Stimulated activated CD8-positive, alpha-beta memory T cell treated with anti-CD3 and anti-CD28 coated beads, Interleukin-4, amount 100 ng/mL, for 48 hours (primary cell): ENCODE results near the gene ETFA.
"Not testable (repeated sequence)": the region's sequence is repeated elsewhere in the genome, so short reads cannot be mapped to it uniquely, and the experiment has no call there.

Experiments used
- DNase-seq: peaks from one replicate; pipeline ENCODE4 v3.0.0-alpha.2; 2020

Gene ETFA

DNA sequence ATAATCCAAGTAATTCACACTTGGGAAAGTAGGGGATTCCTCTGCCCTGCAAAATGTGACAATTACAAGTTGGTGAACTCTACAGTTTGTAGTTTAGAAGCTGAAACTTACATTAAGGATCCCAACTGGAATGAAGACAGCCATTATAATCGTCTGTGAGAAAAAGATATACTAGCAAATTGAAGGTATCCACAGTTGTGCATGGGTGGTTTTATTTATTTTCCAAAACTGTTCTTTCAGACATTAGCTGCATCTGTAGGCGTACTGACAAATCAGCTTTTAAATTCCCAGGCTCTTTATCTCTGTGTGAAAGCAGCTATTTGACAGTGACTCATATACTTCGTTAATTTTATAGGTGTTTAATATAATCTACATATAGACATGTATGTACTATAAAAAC, 12.8 kb upstream of the ETFA start:
- no peak for DNase-seq

DNA sequence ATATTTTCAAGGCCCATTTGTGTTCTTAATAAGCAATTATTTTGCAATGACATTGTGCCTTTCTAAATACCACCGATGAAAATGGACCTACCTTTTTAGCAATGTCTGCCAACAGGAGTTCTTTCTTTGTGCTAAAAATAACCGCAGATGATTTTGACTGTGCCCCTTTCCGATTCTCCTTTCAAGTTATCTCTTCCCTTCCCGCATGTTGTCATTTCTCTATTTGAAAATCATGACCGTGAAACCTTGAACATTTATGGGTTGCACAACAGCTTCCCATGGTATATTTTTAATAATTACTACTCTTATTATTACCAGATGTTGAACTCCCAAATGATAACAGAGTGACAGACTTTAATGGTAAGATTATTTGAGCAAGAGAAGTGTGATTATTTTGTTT, 10.3 kb upstream of the ETFA start:
- no peak for DNase-seq

DNA sequence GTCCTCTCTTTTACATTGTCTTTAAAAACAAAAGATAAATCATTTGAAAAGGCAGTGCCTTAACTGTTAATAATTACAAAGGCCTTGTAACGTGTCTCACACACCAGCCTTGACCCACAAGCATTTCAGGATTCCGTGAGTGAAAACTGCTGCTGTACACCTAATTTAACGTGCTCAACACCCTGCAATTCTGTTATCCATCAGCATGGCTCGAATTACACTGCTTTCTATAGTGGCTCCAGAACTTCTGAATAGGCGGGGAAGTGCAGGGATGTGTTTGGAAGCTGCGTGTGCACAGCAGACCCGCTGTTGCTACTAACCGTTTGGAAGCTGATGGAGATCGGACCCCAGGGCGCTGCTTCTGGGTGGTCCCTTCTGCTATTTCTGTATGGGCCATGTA, 9.9 kb upstream of the ETFA start:
- no peak for DNase-seq

DNA sequence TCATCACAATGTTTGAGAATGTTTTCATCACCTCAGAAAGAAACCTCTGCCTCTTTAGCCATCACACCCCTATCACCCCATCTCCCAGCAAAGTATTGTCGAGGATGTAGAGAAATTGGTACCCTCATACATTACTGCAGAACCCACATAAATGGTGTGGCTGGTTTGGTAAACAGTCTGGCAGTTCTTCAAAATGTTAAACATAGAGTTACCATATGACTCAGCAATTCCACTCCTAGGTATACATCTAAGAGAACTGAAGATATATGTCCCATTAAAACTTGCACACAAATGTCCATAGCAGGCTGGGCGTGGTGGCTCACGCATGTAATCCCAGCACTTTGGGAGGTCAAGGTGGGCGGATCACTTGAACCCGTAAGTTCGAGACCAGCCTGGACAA, 8.7 kb upstream of the ETFA start:
- DNase-seq, result no peak

DNA sequence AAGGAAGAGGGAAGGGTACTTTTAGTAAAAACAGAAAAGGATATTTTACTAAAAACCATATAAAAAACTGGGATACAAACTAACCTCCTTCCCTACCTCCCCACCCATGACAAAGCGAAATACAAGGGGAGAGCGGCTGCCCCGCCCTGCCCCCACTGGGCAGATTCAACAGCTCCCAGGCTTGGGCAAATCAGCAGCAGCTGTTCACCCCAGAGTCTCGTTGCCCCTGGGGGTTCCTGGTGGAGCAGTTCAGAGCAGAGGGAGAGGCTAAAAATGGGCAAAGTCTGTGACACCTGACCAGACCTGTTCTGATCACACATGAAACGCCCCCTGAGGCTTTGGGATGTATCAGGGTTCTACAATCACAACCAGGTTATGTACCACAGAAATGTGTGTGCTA, 2.5 kb upstream of the ETFA start:
- no peak for DNase-seq

DNA sequence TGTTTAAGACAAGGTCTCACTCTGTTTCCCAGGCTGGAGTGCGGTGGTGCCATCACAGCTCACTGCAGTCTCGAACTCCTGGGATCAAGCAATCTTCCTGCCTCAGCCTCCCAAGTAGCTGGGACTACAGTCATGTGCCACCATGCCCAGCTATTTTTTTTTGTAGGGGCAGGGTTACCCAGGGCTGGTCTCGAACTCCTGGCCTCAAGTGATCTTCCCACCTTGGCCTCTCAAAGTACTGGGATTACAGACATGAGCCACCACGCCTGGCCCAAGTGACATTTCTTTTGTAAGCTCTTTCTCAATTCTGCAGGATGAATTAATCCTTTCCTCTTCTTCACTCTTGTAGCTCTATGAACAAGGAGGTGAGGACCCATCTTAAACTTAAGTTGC, 1.9 kb upstream of the ETFA start:
- DNase-seq, result not testable (repeated sequence)

DNA sequence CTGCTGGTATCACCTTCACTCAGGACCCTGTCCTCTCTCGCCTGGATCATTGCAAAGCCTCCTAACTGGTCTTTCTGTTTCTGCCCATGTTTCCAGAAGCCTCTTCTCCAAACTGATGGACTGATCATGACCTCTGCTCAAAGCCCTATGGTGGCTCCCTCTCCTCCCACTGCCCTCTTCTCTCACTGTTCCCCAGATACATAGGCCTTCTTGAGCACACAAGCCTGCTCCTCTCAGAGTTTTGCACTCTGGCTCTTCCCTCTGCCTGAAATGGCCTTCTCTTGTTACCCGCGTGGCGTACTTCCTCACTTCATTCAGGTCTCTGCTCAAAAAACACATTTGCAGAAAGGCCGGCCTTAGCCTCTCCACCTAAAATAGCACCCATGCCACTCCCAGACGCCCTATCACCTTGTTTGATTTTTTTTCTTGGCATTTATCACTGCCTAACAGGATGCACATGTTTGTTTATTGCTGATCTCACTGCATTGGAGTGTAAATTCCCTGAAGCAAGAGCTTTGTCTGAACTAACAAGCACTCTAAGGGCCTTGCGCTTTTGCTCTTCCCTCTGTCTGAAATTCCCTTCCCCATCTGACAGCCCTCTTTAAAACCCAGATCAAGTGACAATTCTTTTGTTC, 1.4 kb upstream of the ETFA start:
- DNase-seq, result no peak

DNA sequence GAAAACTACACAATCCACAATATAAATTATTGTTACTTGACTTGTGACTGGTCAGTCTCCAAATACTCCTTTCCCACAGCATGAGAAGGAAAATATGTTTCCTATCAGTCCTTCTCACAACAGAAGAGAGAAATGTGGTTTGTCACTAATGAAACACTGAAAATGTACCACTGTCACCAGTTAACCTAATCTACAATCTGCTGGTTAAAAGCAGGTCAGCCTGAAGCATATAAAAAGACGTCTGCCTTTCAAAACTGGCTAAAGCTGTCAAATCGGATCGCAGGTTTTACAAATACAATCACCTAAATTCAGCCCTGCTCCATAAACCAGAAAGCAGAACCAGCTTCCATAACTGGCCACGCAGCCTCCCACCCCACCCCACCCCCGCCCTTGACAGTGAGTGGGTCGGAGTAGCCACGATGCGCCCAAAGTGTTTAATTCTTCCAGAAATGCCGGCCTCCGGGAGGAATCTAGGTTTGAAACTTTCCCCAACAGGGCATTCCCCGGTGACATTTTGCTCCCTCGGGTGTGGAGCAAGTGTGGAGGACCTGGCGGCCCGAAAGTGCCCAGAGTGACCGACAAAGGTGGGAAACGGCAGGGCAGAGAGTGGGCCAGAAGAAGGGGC, 682 bp downstream of the ETFA start:
- DNase-seq, result peak; percentile 55

DNA sequence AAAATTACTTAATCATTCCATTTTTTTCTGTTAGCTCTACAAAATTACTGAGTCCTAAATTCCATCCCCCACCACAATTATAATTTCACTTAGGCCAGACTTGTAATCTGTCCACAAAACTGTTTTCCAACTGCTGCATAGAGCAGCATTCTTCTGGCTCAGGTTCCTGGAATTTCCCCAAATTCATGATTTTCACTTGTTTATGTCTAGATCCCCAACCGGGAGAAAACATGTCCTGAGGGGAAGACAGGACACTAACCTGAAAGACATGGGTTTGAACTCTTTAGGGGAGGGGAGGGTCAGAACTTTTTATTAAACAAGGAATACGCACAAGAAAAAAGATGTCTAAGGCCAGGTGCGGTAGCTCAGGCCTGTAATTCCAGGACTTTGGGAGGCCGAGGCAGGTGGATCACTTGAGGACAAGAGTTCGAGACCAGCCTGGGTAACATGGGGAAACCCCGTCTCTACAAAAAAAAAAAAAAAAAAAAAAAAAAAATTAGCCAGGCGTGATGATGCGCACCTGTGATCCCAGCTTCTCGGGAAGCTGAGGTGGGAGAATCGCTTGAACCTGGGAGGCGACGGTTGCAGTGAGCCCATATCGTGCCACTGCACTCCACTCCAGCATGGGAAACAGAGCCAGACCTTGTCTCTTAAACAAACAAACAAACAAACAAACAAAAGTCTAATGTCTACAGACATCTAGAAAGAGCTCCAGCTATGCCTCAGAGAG, 1.5 kb downstream of the ETFA start:
- DNase-seq, result no peak

DNA sequence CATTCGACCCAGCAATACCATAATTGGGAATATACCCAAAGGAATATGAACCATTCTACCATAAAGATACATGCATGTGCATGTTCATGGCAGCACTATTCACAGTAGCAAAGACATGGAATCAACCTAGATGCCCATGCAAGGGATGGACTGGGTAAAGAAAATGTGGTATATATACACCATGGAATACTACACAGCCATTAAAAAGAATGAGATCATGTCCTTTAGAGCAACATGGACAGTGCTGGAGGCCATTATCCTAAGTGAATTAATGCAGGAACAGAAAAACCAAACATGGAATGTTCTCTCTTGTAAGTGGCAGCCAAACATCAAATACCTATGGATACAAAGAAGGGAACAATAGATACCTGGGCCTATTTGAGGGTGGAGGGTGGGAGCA, 7.4 kb downstream of the ETFA start:
- DNase-seq, result no peak

DNA sequence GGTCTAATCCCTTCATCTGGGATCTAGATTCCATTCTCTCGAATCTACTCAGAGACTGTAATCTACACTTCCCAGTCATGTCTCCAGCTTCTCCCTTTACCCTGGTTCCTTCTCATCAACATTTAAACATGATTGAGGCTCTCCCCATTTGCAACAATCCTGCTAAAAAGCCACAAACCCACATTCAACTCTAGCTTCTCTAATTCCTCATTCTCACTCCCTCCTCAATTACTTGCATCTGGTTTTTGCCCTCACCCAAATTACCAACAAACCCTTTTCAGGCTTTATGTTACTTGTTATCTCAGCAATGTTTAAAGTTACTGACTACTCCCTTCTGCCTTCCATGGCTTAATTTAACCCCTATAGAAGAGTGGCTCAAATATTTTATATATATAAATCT, 11.5 kb downstream of the ETFA start:
- no peak for DNase-seq

DNA sequence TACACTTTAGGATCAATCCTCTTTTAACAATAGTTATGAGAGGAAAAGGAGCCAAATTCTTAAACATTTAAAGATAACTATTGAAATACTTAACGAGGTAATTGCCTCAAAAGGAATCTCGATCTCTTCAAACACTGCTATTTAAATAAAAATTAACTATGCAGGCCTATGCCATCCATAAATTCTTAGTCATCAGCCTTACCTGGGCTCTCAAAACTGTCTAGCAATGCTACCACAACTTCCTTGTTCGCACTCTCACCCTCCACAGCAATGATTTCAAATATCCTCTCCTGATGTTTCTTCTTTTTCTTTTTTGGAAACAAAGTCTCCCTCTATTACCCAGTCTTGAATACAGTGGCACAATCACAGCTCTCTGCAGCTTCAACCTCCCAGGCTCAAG, 12.3 kb downstream of the ETFA start:
- DNase-seq, result no peak

DNA sequence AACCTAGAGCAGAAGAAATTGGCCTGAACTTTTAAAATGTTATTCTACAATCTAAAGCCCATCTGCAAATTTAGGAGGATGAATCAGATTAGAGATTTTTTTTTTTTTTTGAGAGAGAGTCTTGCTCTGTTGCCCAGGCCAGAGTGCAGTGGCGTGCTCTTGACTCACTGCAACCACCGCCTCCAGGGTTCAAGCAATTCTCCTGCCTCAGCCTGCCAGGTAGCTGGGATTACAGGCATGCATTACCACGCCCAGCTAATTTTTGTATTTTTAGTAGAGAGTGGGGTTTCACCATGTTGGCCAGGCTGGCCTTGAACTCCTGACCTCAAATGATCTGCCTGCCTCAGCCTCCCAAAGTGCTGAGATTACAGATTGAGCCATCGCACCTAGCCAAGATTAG, 13.3 kb downstream of the ETFA start:
- not testable (repeated sequence) for DNase-seq

DNA sequence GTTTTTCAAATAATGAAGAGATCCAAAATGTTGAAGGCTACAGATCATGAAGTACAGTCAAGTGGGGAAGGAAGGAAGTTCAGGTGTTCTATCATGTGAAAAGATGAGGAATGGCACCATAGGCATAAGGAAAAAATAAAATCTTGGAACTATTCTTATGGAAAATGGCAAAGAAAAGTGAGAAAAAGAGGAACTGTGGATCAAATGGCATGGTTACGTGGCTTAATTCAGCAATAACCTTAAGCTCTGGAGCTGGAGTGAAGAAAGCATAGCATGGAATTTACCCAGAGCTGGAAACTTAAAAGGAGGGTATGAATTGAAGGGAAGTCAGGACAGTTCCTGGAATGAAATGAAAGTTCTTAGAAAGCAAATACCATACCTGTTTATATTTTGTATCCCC, 14.4 kb downstream of the ETFA start:
- DNase-seq, result no peak

DNA sequence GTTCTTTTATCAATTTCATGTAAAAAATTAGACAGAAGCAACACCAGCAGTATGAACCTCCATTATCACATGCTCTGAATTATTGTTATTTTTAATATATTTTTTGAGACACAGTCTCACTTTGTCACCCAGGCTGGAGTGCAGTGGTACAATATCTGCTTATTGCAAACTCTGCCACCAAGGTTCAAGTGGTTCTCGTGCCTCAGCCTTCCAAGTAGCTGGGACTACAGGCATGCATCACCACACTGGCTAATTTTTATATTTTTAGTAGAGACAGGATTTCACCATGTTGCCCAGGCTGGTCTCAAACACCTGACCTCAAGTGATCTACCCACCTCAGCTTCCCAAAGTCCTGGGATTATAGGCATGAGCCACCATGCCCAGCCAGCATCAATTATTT, 16.8 kb downstream of the ETFA start:
- not testable (repeated sequence) for DNase-seq

DNA sequence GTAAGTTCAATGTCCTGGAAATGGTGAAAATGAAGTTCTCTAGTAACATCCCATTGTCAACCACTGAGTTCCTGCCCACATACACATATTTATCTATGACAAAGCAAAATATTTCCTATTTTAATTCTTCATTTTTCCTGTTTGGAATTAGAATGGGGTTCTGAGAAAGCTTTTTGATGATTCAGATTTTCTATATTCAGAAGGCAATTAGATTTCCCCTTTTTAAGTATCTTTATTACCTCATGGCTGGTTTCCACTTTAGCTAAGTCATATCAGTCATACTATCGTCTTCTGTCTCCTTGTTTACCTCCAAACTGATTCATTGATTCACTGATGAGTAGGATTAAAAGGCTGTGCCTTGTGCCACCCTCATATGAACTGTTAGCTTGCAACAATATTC, 17.9 kb downstream of the ETFA start:
- no peak for DNase-seq

DNA sequence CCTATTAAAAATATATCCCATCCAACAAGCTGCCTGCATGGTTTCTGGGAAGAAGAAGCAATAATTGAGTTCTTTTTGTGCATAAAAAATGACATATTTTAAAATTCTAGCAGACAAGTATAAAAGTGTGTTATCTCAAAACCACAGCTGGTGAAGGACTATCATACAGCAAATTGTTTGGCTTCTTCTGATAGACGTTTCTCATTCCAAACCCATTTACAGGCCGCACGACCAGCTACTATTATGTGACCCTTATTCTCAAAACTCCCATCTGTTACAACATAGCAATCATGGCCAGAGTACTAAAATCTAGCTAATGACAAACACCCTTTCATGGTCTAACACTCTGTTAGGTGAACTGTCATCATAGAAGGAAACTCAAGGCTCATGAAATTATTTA, 21.7 kb downstream of the ETFA start:
- no peak for DNase-seq

DNA sequence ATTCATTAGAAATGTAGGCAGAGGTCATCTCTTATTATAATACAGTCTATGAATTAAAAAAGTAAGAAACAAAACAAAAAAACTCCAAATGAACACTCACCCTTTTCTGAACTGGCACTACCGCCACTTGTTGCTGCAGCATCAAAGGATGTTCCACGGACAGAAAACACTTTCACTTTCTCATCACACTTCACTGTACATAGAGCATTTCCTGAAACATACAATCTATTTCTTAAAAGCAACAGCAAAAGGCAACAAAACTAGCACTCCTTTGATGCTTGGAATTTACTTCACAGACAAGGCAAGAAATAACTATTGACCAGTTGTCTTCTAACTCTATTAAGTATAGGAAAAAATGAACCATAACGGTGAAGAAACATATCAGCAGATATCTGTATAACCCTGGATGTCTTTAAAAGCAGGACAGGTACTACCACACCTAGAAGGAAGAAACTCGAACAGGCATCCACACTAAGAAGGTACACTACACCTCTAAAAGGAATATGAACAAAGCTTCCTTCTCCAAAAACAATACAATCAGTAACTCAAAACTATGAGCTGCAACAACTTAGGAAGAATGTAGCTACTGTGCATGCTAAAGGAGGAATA, 24.9 kb downstream of the ETFA start:
- no peak for DNase-seq

DNA sequence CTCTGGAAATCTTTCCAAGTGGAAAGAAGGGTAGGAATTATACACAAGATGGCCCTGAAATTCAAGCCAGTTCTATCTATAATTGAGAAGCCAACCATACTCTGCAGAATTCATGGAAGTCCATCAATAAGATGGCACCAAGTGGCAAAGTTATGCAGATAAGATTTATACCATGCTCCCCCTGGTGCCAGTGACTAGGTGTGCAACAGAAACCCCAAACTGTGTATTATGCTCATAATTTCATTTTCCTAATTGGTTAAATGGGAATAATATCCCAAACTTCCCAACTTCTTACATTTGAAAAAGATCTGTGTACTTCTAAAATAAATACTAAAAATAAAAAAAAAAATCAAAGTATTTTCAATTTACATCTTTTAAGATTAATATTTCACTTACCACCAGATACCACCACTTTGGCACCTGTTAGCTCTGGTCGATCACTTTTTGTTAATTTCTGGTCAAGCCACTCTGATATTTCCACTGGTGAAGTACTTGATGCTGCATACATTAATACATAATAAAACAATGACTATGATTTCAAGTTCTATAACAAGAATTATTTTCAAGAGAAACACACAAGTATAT, 25.9 kb downstream of the ETFA start:
- no peak for DNase-seq

DNA sequence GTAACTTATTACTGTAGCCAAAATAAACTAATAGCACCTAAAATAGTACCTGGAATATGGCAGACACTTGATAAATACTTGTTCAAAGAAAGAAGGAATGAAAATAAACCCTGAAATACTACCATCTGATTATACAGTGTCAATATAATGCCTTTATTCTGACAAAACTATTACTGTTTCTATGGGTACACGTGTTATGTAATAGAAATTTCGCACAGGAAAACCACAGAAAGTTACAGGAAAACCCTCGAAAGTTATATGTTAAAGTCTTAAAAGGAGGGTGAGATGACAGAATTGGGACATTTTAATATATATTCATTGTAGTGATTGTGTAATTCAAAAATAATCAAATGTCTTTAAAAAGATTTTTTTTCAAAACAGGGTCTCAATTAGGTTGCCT, 28.8 kb downstream of the ETFA start:
- no peak for DNase-seq

DNA sequence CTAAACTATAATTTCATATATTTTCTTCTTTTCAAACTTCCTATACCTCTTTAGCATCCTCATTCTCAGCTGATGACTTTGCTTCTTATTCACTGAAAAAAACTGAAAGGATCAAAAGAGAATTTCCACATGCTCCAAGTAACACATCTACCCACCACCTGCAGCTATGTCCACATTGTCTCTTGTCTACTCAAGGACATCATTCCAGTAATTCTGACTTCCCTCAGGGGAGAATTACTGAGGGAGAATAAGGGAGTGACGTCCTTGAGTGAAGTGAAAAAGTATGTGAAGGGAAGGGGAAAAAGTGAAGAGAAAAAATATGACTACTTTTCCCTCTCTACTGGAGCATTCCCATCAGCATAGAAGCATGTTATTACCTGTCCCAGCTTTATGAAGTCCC, 32.6 kb downstream of the ETFA start:
- DNase-seq, result no peak

DNA sequence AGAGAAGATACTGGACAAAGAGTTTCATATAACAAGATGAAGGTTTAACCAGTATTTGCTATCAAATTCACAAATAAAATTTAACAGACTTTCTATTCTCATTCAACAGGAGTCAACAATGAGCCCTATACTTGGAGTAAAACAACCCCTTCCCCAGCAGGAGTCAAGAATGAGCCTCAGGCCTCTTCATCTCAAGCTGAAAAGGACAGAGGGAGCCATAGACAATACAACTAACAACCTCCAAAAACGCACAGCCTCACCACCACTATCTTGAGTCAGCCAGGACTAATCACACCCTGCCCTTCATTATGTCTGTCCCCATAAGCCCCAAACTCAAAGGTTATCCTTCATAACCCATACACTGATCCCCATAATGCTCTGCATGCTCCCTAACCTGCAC, 36.4 kb downstream of the ETFA start:
- no peak for DNase-seq

DNA sequence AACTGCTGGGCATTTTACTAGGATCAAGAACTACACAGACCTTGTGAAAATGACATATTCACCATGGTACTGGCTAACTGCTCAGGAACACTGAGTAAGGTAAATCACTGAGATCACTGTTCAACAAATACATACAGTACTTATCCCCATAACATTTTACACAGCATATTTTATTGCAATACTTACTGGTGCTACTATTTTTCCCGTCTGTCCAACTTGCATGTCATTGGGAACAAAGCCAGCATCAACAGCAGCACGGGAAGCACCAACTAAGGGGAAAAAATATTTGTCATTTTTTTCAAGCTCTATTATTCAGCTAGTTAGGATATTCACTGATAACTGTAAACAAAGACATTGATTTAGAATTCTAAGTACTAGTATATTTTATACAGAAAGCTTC, 37.0 kb downstream of the ETFA start:
- no peak for DNase-seq

DNA sequence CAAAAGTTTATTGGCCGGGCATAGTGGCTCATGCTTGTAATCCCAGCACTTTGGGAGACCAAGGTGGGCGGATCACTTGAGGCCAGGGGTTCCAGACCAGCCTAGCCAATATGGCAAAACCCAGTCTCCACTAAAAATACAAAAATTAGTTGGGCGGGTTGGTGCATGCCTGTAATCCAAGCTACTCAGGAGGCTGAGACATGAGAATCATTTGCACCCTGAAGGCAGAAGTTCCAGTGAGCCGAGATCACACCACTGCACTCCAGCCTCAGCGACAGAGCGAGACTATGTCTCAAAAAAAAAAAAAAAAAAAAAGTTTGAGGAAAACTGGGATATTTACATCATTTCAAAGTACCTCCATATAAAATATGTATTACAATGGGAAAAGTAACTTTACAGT, 40.4 kb downstream of the ETFA start:
- no peak for DNase-seq
